WERI-Rb-1 (cell line): Measurements from ENCODE around the gene RRAD.
"Not testable (repeated sequence)": the region's sequence is repeated elsewhere in the genome, so short reads cannot be mapped to it uniquely, and the experiment has no call there.

Experiments
- DNase-seq: peaks from one replicate; pipeline ENCODE4 v3.0.0-alpha.2; 2020
- H3K27ac ChIP-seq: fragments of 250-450 bp; sonication (Bioruptor Pico); 2 replicates; pipeline ENCODE4 v1.5.1; 2020; ENCODE audit warnings: mild to moderate bottlenecking, moderate library complexity
- H3K27me3 ChIP-seq: fragments of 250-450 bp; sonication (Bioruptor Pico); 2 replicates; pipeline ENCODE4 v1.5.1; 2021; ENCODE audit warnings: mild to moderate bottlenecking, low read depth, moderate library complexity; ENCODE audit not compliant: insufficient read depth, severe bottlenecking
- H3K36me3 ChIP-seq: fragments of 250-450 bp; sonication (Bioruptor Pico); 2 replicates; pipeline ENCODE4 v1.5.1; 2020; ENCODE audit warnings: mild to moderate bottlenecking, moderate library complexity
- H3K4me3 ChIP-seq: 2 replicates; pipeline ENCODE4 v1.5.1; 2011; ENCODE audit warnings: low read depth, mild to moderate bottlenecking, control low read depth, low read length
- H3K9me3 ChIP-seq: fragments of 250-450 bp; sonication (Bioruptor Pico); 2 replicates; pipeline ENCODE4 v1.5.1; 2021; ENCODE audit warnings: mild to moderate bottlenecking, moderate library complexity; ENCODE audit not compliant: severe bottlenecking
- CTCF ChIP-seq: IDR thresholded peaks from 2 replicates; pipeline ENCODE4 v1.5.1; 2011; ENCODE audit warnings: low read depth, mild to moderate bottlenecking, control low read depth, inconsistent platforms, low read length

Gene RRAD

GRCh38 chr16:66958857-66959703 lies 33.7 kb upstream of the RRAD start:
- H3K27ac ChIP-seq: no peak overlapping the region
- H3K9me3 ChIP-seq: no peaks in the 10 kb centered on the region
- H3K36me3 ChIP-seq: no peaks in the 10 kb centered on the region
- DNase-seq: no peak
- TF ChIP-seq CTCF: no peak
- no peak overlapping the region for H3K4me3 ChIP-seq
- no peaks in the 10 kb centered on the region for H3K27me3 ChIP-seq

- H3K4me3 ChIP-seq, DNase-seq, H3K27ac ChIP-seq, H3K9me3 ChIP-seq, H3K36me3 ChIP-seq, H3K27me3 ChIP-seq: not testable (repeated sequence)
Measured at GRCh38 chr16:66956154-66956457, 30.8 kb upstream of the RRAD start.

- H3K9me3 ChIP-seq, H3K4me3 ChIP-seq, DNase-seq, H3K27me3 ChIP-seq, H3K36me3 ChIP-seq, H3K27ac ChIP-seq: not testable (repeated sequence)
Measured at GRCh38 chr16:66955363-66956153, 30.2 kb upstream of the RRAD start.

GRCh38 chr16:66954097-66954659 lies 28.8 kb upstream of the RRAD start:
- DNase-seq: peak; percentile 81

GRCh38 chr16:66953462-66954096 lies 28.2 kb upstream of the RRAD start:
- no peaks in the 10 kb centered on the region for H3K27me3 ChIP-seq
- no peak for DNase-seq
- peaks cover 7% of the 10 kb centered on the region for H3K9me3 ChIP-seq
- TF ChIP-seq CTCF: no peak
- H3K36me3 ChIP-seq: no peaks in the 10 kb centered on the region
- no peak overlapping the region for H3K4me3 ChIP-seq
- H3K27ac ChIP-seq: peak overlapping the region; percentile 74

More at GRCh38 chr16:66954097-66954659, 28.8 kb upstream of the RRAD start:
- peak; percentile 72 for TF ChIP-seq CTCF
- H3K9me3 ChIP-seq: peaks cover 7% of the 10 kb centered on the region
- no peak overlapping the region for H3K4me3 ChIP-seq
- H3K27ac ChIP-seq: peak overlapping the region; percentile 74
- H3K36me3 ChIP-seq: no peaks in the 10 kb centered on the region
- H3K27me3 ChIP-seq: no peaks in the 10 kb centered on the region

- DNase-seq: peak; percentile 76
- Histone ChIP-seq H3K36me3 (no peaks in the 10 kb centered on the region), H3K4me3 (no peak overlapping the region), H3K9me3 (peaks cover 7% of the 10 kb centered on the region), H3K27ac (peak overlapping the region; percentile 74), H3K27me3 (no peaks in the 10 kb centered on the region)
- no peak for TF ChIP-seq CTCF
Measured at GRCh38 chr16:66952430-66953110, 27.2 kb upstream of the RRAD start.
